Epidermal melanocyte (primary cell): ENCODE results near the gene LMO2.
"Not testable (repeated sequence)": the region's sequence is repeated elsewhere in the genome, so short reads cannot be mapped to it uniquely, and the experiment has no call there.

ENCODE experiments used
- DNase-seq: peaks from one replicate; pipeline ENCODE4 v3.0.0; 2011; ENCODE audit warnings: low spot score; ENCODE audit not compliant: insufficient read length

The LMO2 gene

GRCh38 chr11:33827206-33827605 lies 64.7 kb downstream of the LMO2 start:
- DNase-seq: no peak

GRCh38 chr11:33825854-33826560 lies 65.9 kb downstream of the LMO2 start:
- DNase-seq: no peak

- DNase-seq: not testable (repeated sequence)
These were observed 68.9 kb downstream of the LMO2 start for GRCh38 chr11:33822981-33823380.

GRCh38 chr11:33819278-33820035 lies 72.4 kb downstream of the LMO2 start:
- no peak for DNase-seq
